DMS79 (cell line): Measurements from ENCODE around the gene ADAMTSL1.

Source experiments
- DNase-seq: peaks from one replicate; lab custom pipeline; 2025; lab: John Stamatoyannopoulos, UW

The ADAMTSL1 gene, protein sequence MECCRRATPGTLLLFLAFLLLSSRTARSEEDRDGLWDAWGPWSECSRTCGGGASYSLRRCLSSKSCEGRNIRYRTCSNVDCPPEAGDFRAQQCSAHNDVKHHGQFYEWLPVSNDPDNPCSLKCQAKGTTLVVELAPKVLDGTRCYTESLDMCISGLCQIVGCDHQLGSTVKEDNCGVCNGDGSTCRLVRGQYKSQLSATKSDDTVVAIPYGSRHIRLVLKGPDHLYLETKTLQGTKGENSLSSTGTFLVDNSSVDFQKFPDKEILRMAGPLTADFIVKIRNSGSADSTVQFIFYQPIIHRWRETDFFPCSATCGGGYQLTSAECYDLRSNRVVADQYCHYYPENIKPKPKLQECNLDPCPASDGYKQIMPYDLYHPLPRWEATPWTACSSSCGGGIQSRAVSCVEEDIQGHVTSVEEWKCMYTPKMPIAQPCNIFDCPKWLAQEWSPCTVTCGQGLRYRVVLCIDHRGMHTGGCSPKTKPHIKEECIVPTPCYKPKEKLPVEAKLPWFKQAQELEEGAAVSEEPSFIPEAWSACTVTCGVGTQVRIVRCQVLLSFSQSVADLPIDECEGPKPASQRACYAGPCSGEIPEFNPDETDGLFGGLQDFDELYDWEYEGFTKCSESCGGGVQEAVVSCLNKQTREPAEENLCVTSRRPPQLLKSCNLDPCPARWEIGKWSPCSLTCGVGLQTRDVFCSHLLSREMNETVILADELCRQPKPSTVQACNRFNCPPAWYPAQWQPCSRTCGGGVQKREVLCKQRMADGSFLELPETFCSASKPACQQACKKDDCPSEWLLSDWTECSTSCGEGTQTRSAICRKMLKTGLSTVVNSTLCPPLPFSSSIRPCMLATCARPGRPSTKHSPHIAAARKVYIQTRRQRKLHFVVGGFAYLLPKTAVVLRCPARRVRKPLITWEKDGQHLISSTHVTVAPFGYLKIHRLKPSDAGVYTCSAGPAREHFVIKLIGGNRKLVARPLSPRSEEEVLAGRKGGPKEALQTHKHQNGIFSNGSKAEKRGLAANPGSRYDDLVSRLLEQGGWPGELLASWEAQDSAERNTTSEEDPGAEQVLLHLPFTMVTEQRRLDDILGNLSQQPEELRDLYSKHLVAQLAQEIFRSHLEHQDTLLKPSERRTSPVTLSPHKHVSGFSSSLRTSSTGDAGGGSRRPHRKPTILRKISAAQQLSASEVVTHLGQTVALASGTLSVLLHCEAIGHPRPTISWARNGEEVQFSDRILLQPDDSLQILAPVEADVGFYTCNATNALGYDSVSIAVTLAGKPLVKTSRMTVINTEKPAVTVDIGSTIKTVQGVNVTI (N-terminal part only)

DNA sequence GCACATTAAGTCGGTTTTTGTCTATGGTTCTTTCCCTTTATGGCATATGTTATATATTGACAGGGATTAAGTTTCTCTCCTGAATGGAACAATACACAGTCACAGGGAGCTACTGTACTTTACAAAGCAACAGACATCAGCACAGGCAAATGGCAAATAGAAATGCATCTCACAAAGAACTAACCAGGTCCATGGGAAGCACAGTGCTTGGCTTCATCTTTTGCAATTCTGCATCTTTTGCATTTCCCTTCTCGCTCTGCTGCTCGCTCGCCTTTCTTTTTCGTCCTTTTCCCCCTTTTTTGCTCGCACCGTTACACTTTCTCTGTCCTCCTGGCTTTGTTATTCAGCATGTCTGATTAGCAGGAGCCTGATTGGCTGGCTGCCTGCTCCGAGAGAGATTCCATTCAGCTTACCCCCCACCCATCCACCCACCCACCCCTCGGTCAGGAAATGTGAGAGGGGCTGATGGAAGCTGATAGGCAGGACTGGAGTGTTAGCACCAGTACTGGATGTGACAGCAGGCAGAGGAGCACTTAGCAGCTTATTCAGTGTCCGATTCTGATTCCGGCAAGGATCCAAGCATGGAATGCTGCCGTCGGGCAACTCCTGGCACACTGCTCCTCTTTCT, at the start of gene ADAMTSL1:
Gene ADAMTSL1, plus strand, starts transcription at position 502 of the 628 bp plus-strand sequence. Its CDS starts 80 bp downstream, at position 582.
- DNase-seq = no peak

DNA sequence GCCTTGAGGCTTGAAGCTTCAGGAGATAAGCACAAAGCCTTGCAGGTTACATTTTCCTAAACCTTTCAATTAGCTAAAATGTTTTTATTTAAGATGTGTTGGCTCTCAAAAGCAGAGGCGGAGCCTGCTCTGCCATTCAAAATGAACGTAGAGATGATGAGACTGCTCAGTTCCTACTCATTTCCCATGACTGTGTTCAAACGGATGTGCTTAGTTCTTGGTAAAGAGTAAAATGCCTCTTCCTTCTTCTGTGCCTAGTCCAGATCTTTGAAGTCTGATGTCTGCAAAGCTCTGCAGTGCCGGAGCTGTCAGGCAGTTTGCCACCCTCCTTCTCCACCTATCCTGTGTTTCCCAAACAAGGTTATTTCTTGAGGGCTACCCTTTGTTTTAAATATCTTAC, 46.3 kb upstream of the ADAMTSL1 start:
- no peak for DNase-seq

DNA sequence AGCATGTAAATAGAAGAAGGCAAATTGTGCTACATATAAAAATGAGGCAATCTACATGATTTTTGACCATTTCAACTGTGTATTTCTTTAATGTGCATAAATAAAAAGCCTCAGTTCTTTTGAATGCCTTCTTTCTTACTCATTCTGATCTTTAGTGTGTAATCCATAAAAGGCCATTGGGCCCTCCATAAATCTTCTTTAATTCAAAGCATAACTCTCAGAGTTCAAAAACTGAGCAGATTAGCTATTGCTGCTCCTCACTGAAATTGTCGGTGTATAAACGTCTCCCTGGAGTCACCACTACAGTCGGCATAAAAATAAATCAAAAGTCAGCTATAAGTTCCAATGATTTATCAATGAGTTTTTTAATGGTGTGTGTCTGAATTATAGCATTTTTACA, 45.3 kb upstream of the ADAMTSL1 start:
- no peak for DNase-seq

DNA sequence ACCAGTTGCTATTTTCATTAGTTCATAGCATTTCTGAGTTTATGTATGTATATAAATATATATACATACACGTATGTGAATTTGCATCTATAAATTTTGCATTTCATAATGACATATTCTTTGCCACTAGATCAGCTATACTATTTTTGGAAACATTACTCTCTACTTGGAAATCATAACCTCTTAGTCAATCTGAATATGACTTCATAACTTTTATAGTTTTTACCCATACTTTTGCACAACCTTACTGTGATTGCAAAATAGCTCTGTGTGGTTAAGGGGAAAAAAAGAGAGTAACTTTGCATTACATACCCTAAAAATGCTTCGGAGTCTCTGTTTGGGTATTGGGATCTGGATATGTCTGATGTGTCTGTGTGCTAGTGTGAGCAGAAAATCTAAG, 44.9 kb upstream of the ADAMTSL1 start:
- DNase-seq = no peak

DNA sequence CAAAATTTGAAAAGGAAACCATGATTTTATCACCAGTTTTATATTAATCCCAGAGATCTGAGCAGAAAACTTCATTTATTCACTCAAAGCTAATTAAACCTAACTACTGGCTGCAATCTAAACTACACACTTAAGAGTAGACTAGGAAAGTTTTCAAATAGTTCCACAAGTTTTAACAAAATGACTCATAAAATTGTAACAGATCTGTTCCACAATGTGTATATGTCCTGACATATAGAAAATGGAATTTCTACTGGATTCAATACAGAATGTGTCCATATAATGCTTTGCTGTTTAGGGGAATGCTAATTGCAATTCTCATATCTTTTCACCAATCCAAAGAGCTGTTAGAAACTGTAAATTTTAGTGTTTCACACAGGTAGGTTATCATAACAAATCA, 40.3 kb upstream of the ADAMTSL1 start:
- DNase-seq = no peak

DNA sequence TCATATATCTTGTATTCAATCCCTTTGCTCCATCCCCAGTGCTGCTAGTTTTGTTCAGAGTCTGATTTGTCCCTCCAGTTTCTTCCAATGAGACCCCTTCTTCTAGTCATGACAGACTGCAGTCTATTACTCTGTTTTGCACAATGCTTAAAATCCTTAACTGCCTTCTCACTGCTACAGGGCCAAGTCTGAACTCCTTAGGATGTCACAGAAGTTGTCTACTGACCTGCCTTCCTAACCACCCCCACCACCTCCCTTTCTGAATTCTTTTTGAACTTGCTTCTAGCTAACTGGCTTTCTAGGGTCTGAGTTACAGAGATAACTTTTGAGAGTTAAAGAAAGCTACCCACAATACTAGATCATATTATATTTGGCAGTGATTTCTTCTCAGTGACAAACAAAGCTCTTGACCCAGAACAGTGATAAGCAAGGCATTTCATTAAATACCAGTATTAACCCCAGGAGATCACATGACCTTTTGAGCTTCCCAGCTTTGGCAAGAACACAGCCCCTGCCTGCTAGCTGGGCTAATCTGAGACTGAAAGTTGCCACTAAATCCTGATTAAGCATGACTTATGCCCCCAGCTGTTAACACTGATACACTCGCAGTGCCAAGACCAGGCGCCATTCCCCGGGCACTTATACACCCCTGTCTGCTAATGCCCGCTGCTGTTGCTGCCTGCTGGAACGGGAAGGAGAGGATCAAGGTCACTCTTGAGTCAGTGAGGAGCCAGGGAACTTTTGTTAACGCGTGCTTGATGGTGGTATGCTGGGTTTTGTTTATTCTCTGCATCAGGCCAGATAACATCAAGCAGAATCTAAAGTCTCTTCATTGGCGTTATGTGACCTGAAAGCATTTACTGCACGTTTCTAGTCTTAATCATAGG, 36.4 kb upstream of the ADAMTSL1 start:
- DNase-seq = no peak

DNA sequence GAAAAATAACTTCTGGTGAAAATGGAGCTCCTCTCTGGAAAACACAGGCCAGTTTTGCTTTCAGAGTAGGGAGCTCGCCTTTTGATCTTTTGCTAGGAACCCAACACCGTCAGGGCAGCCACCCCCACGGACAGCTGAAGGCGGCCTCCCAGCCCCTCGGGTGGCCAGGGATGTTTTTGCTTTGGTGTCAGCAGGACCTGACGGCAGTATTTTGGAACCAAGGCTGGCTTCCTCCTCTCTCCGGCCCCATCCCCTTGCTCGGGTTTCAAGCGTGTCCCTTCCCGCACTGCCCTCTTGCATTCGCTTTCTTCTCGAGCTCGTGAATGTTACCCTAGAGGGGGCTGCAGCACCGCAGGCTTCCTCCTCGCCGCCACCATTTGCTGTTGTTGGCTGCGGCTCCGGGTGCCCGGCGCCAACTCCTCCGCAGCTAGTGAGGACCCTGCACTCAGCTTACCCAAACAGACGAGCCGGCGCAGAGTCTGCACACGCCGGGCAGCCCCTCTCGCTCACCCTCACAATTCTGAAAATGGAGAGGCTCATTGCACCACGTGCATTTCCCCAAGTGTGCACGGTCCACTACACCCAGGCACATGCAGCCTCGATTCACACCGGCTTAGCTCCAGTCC, 35.5 kb upstream of the ADAMTSL1 start:
- DNase-seq = peak; percentile 4

DNA sequence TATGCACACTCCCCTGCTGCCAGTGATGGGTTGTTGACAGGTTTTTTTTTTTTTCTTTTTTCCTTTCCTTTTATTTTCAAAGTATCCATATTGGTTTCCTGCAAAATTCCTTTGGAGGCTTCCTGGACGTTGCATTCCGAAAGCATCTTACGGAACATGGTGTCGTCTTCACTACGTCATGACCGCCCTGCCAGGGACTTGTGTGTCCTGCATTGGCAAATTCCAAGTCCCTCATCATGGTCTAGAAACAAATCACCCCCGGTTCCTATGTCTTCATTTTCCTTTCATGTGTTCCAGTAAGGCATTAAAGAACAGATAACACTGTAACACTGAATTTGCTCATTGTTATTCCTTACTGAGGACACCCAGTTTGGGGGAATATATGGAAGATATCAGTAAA, 35.0 kb upstream of the ADAMTSL1 start:
- DNase-seq = no peak

DNA sequence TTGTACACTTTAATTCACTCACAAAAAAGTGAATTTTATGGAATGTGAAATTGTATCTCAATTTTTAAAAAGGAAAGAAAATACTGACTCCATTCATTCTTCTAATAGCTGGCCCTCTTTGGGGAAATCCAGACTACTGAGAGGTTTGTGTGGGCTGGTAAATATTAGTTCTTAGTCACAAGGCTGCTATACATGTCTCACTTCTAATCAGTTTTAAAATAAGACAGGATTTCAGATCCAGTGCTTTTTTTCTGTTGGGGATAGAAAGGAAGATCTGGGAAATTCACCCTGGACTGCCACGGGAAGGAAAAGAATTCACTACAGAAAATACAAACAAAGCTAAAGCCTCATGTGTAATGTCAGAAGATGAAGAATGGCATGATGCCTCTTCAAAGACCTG, 32.7 kb upstream of the ADAMTSL1 start:
- no peak for DNase-seq

DNA sequence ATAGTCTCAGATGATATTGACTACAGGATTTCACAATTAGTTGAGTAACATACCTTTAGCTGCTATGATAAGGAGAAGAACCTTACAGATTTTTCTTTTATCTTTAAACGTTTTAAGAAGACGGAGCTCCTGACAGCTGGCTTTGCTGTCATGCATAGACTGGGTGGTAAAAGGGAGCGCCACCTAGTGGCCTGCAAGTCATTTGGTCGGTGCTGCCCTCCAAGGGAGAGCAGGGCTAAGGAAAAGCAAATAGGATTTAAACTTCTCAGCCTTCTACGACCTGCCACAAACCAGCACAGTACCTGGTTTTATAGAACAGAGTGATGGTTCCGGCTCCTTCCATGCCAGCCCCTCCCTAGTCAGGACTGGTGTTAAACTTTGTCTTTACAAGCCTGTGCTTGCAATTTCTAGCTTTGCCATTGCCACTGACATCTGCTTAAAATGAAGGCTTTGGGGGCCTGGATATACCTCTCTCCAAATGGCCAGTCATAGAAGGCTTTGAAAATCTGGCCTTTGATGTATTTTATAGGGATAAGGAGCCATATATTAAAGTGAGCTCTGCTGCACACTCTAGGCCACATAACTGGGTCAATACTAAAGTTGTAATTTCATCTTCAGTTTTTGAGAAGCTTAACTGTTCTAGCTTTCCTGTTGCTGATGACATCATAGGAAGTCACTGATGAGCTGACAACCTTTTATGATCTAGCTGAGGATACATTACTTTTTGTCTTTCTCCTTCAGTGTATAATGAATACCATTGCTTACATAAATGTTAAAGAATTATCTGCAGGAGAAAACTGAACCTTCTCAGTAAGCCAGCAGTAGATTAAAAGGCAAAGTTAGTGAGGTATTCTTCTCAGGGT, 31.1 kb upstream of the ADAMTSL1 start:
- no peak for DNase-seq

DNA sequence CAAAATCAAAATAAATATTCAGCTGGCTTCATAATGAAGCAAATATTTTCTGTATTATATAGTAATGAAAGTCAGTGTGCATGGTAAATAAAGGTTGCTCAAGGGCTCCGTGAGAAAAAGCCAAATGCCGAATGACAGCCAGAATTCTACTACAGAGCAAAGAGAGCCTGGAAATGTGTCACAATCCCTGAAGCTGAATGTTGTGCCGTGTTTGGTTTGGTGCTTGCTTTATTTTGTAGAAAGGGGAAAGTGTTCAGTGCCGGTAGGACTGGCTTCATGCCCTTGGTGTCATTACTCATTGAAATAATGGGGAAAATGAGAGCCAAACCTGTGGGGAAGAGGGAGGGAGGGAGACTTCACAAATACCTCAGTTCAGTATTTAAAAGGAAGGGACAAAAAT, 26.8 kb upstream of the ADAMTSL1 start:
- DNase-seq = no peak

DNA sequence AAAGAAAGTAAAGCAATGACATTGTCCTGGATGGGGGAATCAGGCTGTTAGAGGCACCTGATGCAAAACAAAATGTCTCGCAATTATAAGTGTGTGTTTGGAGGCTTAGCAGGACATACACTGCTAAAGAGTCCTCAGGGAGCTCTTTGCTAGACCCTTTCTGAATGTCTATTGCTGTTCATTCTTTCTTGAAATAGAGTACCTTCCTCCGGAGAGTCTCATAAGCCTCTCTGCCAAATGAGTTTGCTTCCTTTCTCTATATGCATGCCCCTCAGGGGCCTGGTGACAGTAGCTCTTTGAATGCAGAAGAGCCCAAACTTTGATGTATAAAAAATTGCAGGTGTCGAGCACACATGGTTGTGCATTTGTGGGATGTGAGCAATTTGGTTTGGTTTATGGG, 26.4 kb upstream of the ADAMTSL1 start:
- DNase-seq = no peak

DNA sequence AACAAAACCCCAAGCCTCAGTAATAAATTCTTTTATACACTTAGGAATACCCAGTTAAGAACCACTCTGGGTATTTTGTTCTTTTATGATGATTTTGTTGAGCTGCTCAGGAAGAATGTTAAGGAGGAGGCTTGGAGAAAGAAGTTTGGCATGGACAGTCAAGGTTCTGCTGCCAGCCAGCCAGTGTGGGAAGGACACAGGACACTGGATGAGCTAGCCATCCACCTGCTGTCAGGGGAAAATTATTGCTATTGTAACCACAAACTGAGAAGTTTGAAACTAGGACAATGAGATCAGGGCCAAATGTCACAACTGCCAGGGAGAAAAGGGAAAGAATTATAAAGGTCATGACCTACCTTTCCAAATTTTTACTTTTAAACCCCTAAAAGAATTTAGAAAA, 25.9 kb upstream of the ADAMTSL1 start:
- DNase-seq = no peak

DNA sequence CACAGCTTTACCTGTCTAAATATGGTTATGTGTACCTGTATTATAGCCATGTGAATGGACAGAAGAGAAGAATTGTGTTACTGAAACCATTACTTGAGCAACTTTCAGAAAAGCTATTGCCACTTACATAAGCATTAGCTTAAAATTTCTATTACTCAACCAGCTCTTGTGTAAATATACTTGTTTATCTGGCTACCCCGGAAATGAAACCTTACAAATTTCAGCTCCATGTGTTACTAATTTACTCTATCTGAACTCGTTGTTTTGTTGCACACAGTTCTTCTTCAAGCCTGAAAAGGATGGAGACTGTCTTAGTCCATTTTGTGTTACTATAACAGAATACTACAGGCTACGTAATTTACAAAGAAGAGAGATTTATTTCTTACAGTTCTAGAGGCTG, 22.5 kb upstream of the ADAMTSL1 start:
- no peak for DNase-seq

DNA sequence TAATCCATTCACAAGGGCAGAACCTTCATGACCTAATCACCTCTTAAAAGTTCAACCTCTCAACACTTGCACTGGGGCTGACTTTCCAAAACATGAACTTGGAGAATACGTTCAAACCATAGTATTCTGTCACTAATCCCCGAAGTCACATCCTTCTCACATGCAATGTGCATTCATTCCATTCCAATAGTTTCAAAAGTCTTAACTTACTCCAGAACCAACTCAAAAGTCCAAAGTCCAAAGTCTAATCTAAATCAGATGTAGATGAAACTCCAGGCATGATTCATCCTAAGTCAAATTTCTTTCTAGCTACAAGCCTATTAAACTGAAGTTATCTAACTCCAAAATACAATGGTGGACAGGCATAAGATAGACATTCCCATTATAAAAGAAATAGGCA, 21.7 kb upstream of the ADAMTSL1 start:
- no peak for DNase-seq

DNA sequence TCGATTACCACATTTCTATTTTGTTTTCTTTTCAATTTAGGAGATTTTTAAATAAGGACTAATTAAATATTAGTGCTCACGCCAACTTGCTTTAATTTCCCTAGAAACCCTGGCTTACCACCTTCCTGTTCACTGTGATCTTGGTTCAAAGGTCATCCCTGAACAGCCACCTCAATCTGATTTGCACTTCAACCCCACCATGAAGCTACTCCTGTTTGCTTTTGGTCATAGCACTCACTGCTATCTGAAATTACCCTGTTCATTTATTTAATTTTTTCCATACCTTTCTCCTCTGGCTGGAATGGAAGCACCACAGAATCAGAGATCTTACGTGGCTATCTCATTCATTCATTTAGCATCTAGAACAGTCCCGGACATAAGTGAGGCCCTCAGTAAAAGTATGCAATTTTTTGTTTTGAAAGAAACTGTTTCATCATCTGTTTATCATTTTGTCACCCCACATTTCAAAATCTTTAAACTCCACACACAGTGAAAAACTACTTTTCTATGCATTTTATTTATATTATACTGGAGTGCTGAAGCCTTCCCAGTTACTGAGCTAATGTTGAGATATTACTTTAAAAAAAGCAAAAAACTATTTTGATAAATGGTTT, 17.2 kb upstream of the ADAMTSL1 start:
- no peak for DNase-seq

DNA sequence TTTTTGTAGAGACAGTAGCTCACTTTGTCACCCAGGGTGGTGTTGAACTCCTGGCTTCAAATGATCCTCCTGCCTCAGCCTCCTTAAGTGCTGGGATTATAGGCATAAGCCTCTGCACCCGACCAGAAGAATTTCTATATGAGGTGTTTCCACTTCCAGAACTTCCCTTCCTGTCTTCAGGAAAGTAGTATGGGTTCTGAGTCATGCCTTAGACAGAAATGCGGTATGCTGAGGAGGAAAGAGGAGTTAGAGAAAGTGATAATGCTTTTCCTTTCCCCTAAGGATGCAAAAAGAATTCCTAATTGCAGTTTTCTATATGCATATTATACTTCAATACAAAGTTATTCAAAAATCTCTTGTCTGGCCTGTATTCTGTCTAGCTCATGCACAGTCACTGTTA, 16.4 kb upstream of the ADAMTSL1 start:
- no peak for DNase-seq

DNA sequence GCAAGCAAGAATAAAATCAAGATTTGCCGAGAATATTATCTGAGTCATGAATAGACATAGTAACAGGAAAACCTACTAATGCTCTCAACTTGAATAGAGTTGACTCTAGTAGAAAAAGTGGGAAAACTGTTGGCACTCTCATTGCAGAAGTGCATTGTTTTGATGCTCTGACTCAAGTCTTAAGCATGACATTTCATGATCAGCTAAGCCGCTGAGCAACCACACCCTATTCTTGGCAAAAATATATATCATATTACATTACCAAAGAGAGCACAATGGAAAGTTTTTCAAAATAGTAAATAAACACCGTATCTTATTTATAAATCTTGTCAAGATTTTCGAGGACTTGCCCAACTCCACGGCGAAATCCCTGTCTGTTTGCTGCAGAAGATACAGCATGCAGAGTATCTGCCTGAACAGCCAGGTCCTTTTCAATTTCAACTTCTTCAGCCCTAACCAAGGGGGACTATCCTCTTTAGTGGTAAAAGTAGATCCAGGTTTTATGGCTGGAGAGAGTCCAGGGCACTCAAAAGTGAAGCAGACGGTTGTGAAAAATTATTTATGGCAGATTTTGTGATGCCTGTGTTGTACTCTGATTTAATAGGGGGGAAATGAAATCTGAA, 13.9 kb upstream of the ADAMTSL1 start:
- DNase-seq = no peak
